Renal pelvis (tissue), 4 donors: ENCODE results near the gene LDLRAD4. TPM values are rescaled to one million over a fixed set of nuclear protein-coding genes. Genes with fewer than 3 reads are reported as not detected.
"Not testable (repeated sequence)": the region's sequence is repeated elsewhere in the genome, so short reads cannot be mapped to it uniquely, and the experiment has no call there.

Experiments used
- DNase-seq: peaks from one replicate; pipeline ENCODE4 v3.0.0-alpha.2; 2013
- polyA plus RNA-seq, 3 donors: library from polyadenylated mRNA; unstranded; fragments of 120-200 nt; gene quantifications; one replicate each; pipeline ENCODE4 v1.2.1, GENCODE V29; 2013; ENCODE audit not compliant: insufficient read length in 3 of 3

Gene LDLRAD4
- polyA plus RNA-seq, 3 donors, result 9.0 to 11.3 (median 10.6) TPM

- no peak for DNase-seq
These were observed 368.4 kb downstream of the LDLRAD4 start for GRCh38 chr18:13587001-13587400.

- no peak for DNase-seq
These were observed 368.9 kb downstream of the LDLRAD4 start for GRCh38 chr18:13587477-13587876.

- DNase-seq, result no peak
These were observed 369.4 kb downstream of the LDLRAD4 start for GRCh38 chr18:13587937-13588336.

- DNase-seq, result no peak
These were observed 370.8 kb downstream of the LDLRAD4 start for GRCh38 chr18:13589316-13589715.

- DNase-seq, result no peak
These were observed 371.4 kb downstream of the LDLRAD4 start for GRCh38 chr18:13589943-13590342.

GRCh38 chr18:13592246-13592645 lies 373.7 kb downstream of the LDLRAD4 start:
- DNase-seq, result no peak

- DNase-seq, result no peak
These were observed 376.0 kb downstream of the LDLRAD4 start for GRCh38 chr18:13594551-13594950.

- DNase-seq, result no peak
These were observed 378.5 kb downstream of the LDLRAD4 start for GRCh38 chr18:13597068-13597467.

GRCh38 chr18:13598591-13598990 lies 380.0 kb downstream of the LDLRAD4 start:
- no peak for DNase-seq

GRCh38 chr18:13599031-13599430 lies 380.5 kb downstream of the LDLRAD4 start:
- no peak for DNase-seq

GRCh38 chr18:13603304-13604019 lies 384.9 kb downstream of the LDLRAD4 start:
- DNase-seq, result no peak

- no peak for DNase-seq
These were observed 386.2 kb downstream of the LDLRAD4 start for GRCh38 chr18:13604786-13605185.

- DNase-seq, result no peak
These were observed 386.9 kb downstream of the LDLRAD4 start for GRCh38 chr18:13605477-13605876.

GRCh38 chr18:13605901-13606300 lies 387.3 kb downstream of the LDLRAD4 start:
- no peak for DNase-seq

- peak; percentile 30 for DNase-seq
These were observed 388.2 kb downstream of the LDLRAD4 start for GRCh38 chr18:13606604-13607254.

- not testable (repeated sequence) for DNase-seq
These were observed 389.5 kb downstream of the LDLRAD4 start for GRCh38 chr18:13608024-13608562.

- DNase-seq, result no peak
These were observed 390.4 kb downstream of the LDLRAD4 start for GRCh38 chr18:13608791-13609532.

- DNase-seq, result no peak
These were observed 392.1 kb downstream of the LDLRAD4 start for GRCh38 chr18:13610555-13611141.

- peak; percentile 57 for DNase-seq
These were observed 392.6 kb downstream of the LDLRAD4 start for GRCh38 chr18:13611142-13611600.

- DNase-seq, result peak; percentile 35
These were observed 393.1 kb downstream of the LDLRAD4 start for GRCh38 chr18:13611601-13612195.

GRCh38 chr18:13612196-13612997 lies 393.8 kb downstream of the LDLRAD4 start:
- DNase-seq, result no peak
